H1 (cell line): Measurements from ENCODE around the gene SPHKAP. TPM values are rescaled to one million over a fixed set of nuclear protein-coding genes. Genes with fewer than 3 reads are reported as not detected.

Experiments used
- SP2 ChIP-seq: IDR thresholded peaks from 2 replicates; pipeline ENCODE4 v1.6.1; 2012; ENCODE audit warnings: mild to moderate bottlenecking, low read length, inconsistent platforms
- polyA plus RNA-seq, 7 experiments: library from polyadenylated mRNA; depleted of rRNA in 3 of 7; stranded (reverse) in 5 of 7; unstranded in 2 of 7; fragments of >200 nt in 5 of 7; fragments of 200-250 nt in 2 of 7; gene quantifications; 1 replicate in 5 of 7; 2 replicates in 1 of 7; 4 replicates in 1 of 7; pipeline versions ENCODE4 v1.2.1 to v1.2.3, GENCODE V29; 2011 to 2013; ENCODE audit warnings: missing spikeins in 2 of 7, mixed read lengths in 2 of 7
- total RNA-seq: library from RNA; stranded (reverse); fragmentation: NEBNext Ultra II Directional; extraction: Animal tissue kit (Norgen Biotek cat#: 25700); gene quantifications from 2 replicates; pipeline ENCODE4 v1.2.1, GENCODE V29; 2021

Gene SPHKAP
- total and polyA plus RNA-seq, 2 of the 8 experiments (the other 6 are each of a cell fraction or from before 2014, with no cell fraction given) = 0.02 TPM; not detected in 1

GRCh38 chr2:228157841-228158240 lies 23.6 kb downstream of the SPHKAP start (continued):
- no peak for TF ChIP-seq SP2
